IMR-90 (cell line): Measurements from ENCODE around the gene CDKL5. TPM values are rescaled to one million over a fixed set of nuclear protein-coding genes. Genes with fewer than 3 reads are reported as not detected.

Source experiments
- ATAC-seq: fragments of 200-7000 bp; cut with Tn5 transposase; 2 replicates; pipeline ENCODE4 v1.9.1; 2020; ENCODE audit warnings: low read depth, mild to moderate bottlenecking, moderate library complexity
- BruUV-seq: library from RNA; stranded (reverse); fragments of 400-500 nt; replicated peaks from 2 replicates; lab custom pipeline; 2021; lab: Mats Ljungman, UMichigan
- CTCF ChIA-PET: fragments of 300-600 bp; formaldehyde crosslinking; extraction: SDS; loops from one replicate; lab custom pipeline; 2021; ENCODE audit warnings: antibody characterized with exemption; lab: Yijun Ruan, JAX
- POLR2A ChIA-PET: fragments of 300-600 bp; sonication (Branson Sonifier 250); formaldehyde crosslinking; loops from one replicate; lab custom pipeline; 2022; ENCODE audit warnings: antibody characterized with exemption; ENCODE audit not compliant: unreplicated experiment; lab: Charles Lee
- DNase-seq: peaks from one replicate; pipeline ENCODE4 v3.0.0; 2013
- H2AFZ ChIP-seq: replicated peaks from 2 replicates; pipeline ENCODE3; 2013; ENCODE audit warnings: low read length, mild to moderate bottlenecking; ENCODE audit not compliant: poor library complexity
- H2AK5ac ChIP-seq: 2 replicates; pipeline ENCODE4 v1.6.1; 2013; ENCODE audit warnings: low read depth, low read length, inconsistent platforms
- H2AK9ac ChIP-seq: replicated peaks from 2 replicates; pipeline ENCODE3; 2013; ENCODE audit warnings: mild to moderate bottlenecking, low read depth, low read length, moderate library complexity; ENCODE audit not compliant: poor library complexity
- H2BK120ac ChIP-seq: 2 replicates; pipeline ENCODE4 v1.6.1; 2013; ENCODE audit warnings: low read depth, low read length, inconsistent platforms
- H2BK15ac ChIP-seq: 3 replicates; pipeline ENCODE4 v1.6.1; 2013; ENCODE audit warnings: low read depth, low read length, inconsistent platforms
- H2BK20ac ChIP-seq: 2 replicates; pipeline ENCODE4 v1.6.1; 2013; ENCODE audit warnings: low read depth, mild to moderate bottlenecking, inconsistent platforms, low read length, moderate library complexity
- H2BK5ac ChIP-seq: 2 replicates; pipeline ENCODE4 v1.6.1; 2013; ENCODE audit warnings: mild to moderate bottlenecking, low read depth, low read length, inconsistent platforms; ENCODE audit not compliant: poor library complexity, severe bottlenecking
- H3K14ac ChIP-seq: replicated peaks from 2 replicates; pipeline ENCODE4 v1.6.1; 2013; ENCODE audit warnings: low read depth, low read length, inconsistent platforms
- H3K18ac ChIP-seq: 2 replicates; pipeline ENCODE4 v1.6.1; 2013; ENCODE audit warnings: low read depth, low read length, control low read depth
- H3K23ac ChIP-seq: 2 replicates; pipeline ENCODE4 v1.6.1; 2013; ENCODE audit warnings: low read depth, low read length, inconsistent platforms
- H3K27ac ChIP-seq: 2 replicates; pipeline ENCODE4 v1.5.1; 2013; ENCODE audit warnings: mild to moderate bottlenecking, control low read depth, low read length; ENCODE audit not compliant: insufficient read depth
- H3K27me3 ChIP-seq: 2 replicates; pipeline ENCODE4 v1.6.1; 2013; ENCODE audit warnings: low read length; ENCODE audit not compliant: control insufficient read depth, insufficient read depth
- H3K36me3 ChIP-seq: 2 replicates; pipeline ENCODE4 v1.6.1; 2013; ENCODE audit warnings: low read length, mixed read lengths; ENCODE audit not compliant: control insufficient read depth, insufficient read depth
- H3K4ac ChIP-seq: 2 replicates; pipeline ENCODE4 v1.6.1; 2013; ENCODE audit warnings: low read depth, low read length, inconsistent platforms
- H3K4me1 ChIP-seq: 2 replicates; pipeline ENCODE4 v1.6.1; 2013; ENCODE audit warnings: low read length, mixed read lengths; ENCODE audit not compliant: control insufficient read depth, insufficient read depth
- H3K4me2 ChIP-seq: 2 replicates; pipeline ENCODE4 v1.6.1; 2013; ENCODE audit warnings: low read depth, mild to moderate bottlenecking, control low read depth, low read length, moderate library complexity
- H3K4me3 ChIP-seq: 2 replicates; pipeline ENCODE4 v1.5.1; 2013; ENCODE audit warnings: low read depth, mild to moderate bottlenecking, control low read depth, low read length, moderate library complexity; ENCODE audit not compliant: insufficient read depth
- H3K56ac ChIP-seq: 2 replicates; pipeline ENCODE4 v1.6.1; 2013; ENCODE audit warnings: low read length, inconsistent platforms; ENCODE audit not compliant: insufficient read depth; ENCODE audit errors: extremely low read depth
- H3K79me1 ChIP-seq, 2 experiments: 2 replicates each; pipeline ENCODE4 v1.6.1; 2013; ENCODE audit warnings: low read length in 2 of 2, inconsistent platforms in 1 of 2, low read depth in 1 of 2
- H3K9ac ChIP-seq: 2 replicates; pipeline ENCODE4 v1.6.1; 2013; ENCODE audit warnings: low read depth, low read length, control low read depth
- H3K9me1 ChIP-seq: 2 replicates; pipeline ENCODE4 v1.6.1; 2013; ENCODE audit warnings: low read length, inconsistent platforms; ENCODE audit not compliant: insufficient read depth
- H3K9me3 ChIP-seq: 2 replicates; pipeline ENCODE4 v1.6.1; 2013; ENCODE audit warnings: low read length; ENCODE audit not compliant: control insufficient read depth, insufficient read depth
- H4K20me1 ChIP-seq: 2 replicates; pipeline ENCODE4 v1.6.1; 2013; ENCODE audit warnings: low read length, inconsistent platforms; ENCODE audit not compliant: insufficient read depth
- H4K5ac ChIP-seq: 2 replicates; pipeline ENCODE4 v1.6.1; 2013; ENCODE audit warnings: mild to moderate bottlenecking, low read depth, low read length, control low read depth
- H4K8ac ChIP-seq, 2 experiments: 2 replicates each; pipeline ENCODE4 v1.6.1; 2013; ENCODE audit warnings: low read depth in 2 of 2, low read length in 2 of 2, control low read depth in 1 of 2, inconsistent platforms in 1 of 2
- H4K91ac ChIP-seq: 2 replicates; pipeline ENCODE4 v1.6.1; 2013; ENCODE audit warnings: low read depth, low read length, inconsistent platforms; ENCODE audit not compliant: insufficient read depth
- BHLHE40 ChIP-seq: fragments of 150-350 bp; IDR thresholded peaks from 2 replicates; pipeline ENCODE4 v1.6.1; 2016; ENCODE audit warnings: mild to moderate bottlenecking, low read depth, low read length
- CEBPB ChIP-seq: IDR thresholded peaks from 2 replicates; pipeline ENCODE4 v1.6.1; 2012; ENCODE audit warnings: low read depth, low read length, improper control_type of control experiment
- ELK1 ChIP-seq: fragments of 150-350 bp; IDR thresholded peaks from 2 replicates; pipeline ENCODE4 v1.6.1; 2016; ENCODE audit warnings: low read depth, mild to moderate bottlenecking, low read length, moderate library complexity, borderline replicate concordance
- FOS ChIP-seq: fragments of 150-350 bp; IDR thresholded peaks from 2 replicates; pipeline ENCODE4 v1.6.1; 2016; ENCODE audit warnings: low read depth, low read length
- MAFK ChIP-seq: IDR thresholded peaks from 2 replicates; pipeline ENCODE4 v1.6.1; 2012; ENCODE audit warnings: low read depth, low read length, improper control_type of control experiment
- MXI1 ChIP-seq: IDR thresholded peaks from 2 replicates; pipeline ENCODE4 v1.6.1; 2012; ENCODE audit warnings: low read depth, mild to moderate bottlenecking, low read length, moderate library complexity, borderline replicate concordance
- POLR2A ChIP-seq: IDR thresholded peaks from 2 replicates; pipeline ENCODE4 v1.6.1; 2012; ENCODE audit warnings: mild to moderate bottlenecking, low read depth, low read length
- RAD21 ChIP-seq: IDR thresholded peaks from 2 replicates; pipeline ENCODE4 v1.6.1; 2012; ENCODE audit warnings: low read length, improper control_type of control experiment
- RFX5 ChIP-seq: IDR thresholded peaks from 2 replicates; pipeline ENCODE4 v1.8.0; 2012; ENCODE audit warnings: low read depth, mild to moderate bottlenecking, low read length, moderate library complexity
- SMC3 ChIP-seq: fragments of 150-350 bp; IDR thresholded peaks from 2 replicates; pipeline ENCODE4 v1.6.1; 2016; ENCODE audit warnings: low read depth, mild to moderate bottlenecking, antibody characterized with exemption, low read length, moderate library complexity
- WGBS, 2 experiments: methylation state at CpG; one replicate each; pipeline versions ENCODE4 v1.1.5 to v1.1.7; 2013; ENCODE audit warnings: missing lambda C conversion rate in 2 of 2; ENCODE audit not compliant: insufficient read length in 1 of 2; ENCODE audit errors: extremely low coverage in 2 of 2; 5-methylcytosine and 5-hydroxymethylcytosine counted together
- dilution Hi-C: fragments of 300-500 bp; cut with HindIII; formaldehyde crosslinking; loops from one replicate; pipeline ENCODE4 v1.14.3; 2018; ENCODE audit warnings: low sequenced_read_pairs; ENCODE audit not compliant: unreplicated experiment
- in situ Hi-C: fragments of 300-500 bp; cut with MboI; formaldehyde crosslinking; loops from 3 replicates; pipeline ENCODE4 v1.14.3; 2019; ENCODE audit warnings: low sequenced_read_pairs, inconsistent platforms, mixed read lengths
- intact Hi-C: fragments of 100-400 bp; cut with micrococcal nuclease; formaldehyde crosslinking; loops from 2 replicates; pipeline ENCODE4 v1.10.0; 2022
- polyA plus RNA-seq, 3 experiments: library from polyadenylated mRNA; depleted of rRNA; stranded (reverse); fragments of >200 nt; gene quantifications; 2 replicates each; pipeline ENCODE4 v1.2.3, GENCODE V29; 2012; ENCODE audit warnings: low replicate concordance in 1 of 3
- total RNA-seq: library from RNA; depleted of rRNA; stranded (reverse); fragments of >200 nt; gene quantifications from 2 replicates; pipeline ENCODE4 v1.2.3, GENCODE V29; 2012
- TF ChIP-seq, protein P1 (sequence below): conservative IDR thresholded peaks from 2 replicates; pipeline ENCODE4 v1.5.1; 2012; ENCODE audit warnings: mild to moderate bottlenecking, low read depth, low read length, improper control_type of control experiment

The CDKL5 gene
- total and polyA plus RNA-seq, 2 of the 4 experiments (the other 2 are of a cell fraction), result 3.5 to 9.7 TPM

DNA sequence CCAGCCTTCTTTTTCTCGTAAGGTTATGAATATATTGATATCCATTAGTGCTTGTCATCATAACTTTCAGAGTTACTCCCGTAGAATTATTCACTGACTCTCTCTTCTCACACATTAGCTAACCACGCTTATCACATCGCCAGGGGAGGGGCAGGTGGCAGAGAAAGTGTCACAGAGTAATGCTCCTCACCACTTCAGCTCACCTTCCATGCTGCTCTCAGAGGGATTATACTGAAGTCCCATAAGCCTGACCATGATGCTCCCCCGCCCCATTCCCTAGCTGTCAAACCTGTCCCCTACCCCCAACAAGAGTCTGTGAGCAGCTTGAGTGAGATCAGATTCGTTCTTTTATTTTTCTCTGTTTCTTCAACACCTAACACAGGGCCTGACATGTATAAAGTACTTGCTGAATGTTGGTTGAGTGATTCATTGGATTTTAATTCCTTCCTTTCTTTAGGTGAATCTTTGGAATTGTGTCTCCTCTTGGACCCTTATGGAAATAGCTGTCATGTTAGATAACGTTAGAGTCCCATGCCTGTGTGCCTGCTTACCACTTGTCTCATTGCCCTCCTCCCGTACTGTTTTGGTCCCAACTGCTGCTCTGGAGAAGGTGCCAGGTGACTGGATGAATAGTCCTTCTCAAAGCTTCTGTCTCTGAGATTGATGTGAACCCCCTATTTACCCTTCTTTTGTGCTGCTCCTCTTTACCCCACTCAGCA, 191.4 kb downstream of the CDKL5 start:
- intact Hi-C loops, result loop anchor here (1.0 kb wide), 1 partner anchor 195 kb away; no protein-coding TSS in a partner anchor

More for the DNA sequence above, 191.4 kb downstream of the CDKL5 start:
- Histone ChIP-seq H2BK15ac (0 out of 3 replicates have a peak overlapping the region, but pooled peaks have one; percentile 49), H4K5ac (no peak overlapping the region), H3K4me2 (no peak overlapping the region), H4K91ac (no peak overlapping the region; the same call in 1 of the 2 replicates), H4K20me1 (no peaks in the 10 kb centered on the region), H3K23ac (no peak overlapping the region), H3K4me3 (no peak overlapping the region), H3K14ac (no peak overlapping the region), H2BK120ac (no peak overlapping the region), H3K4ac (peak overlapping the region; percentile 20; the same call in 1 of the 2 replicates), H3K4me1 (peaks cover 2% of the 10 kb centered on the region), H2AFZ (no peak overlapping the region), H3K36me3 (0 out of 2 replicates have a peak, but pooled peaks cover 2% of the 10 kb centered on the region), H3K56ac (no peak overlapping the region), H2AK9ac (no peak overlapping the region), H2AK5ac (peak overlapping the region; percentile 80), H3K79me1 (no peaks in the 10 kb centered on the region), H2BK5ac (no peak overlapping the region), H2BK20ac (no peak overlapping the region), H3K27ac (no peak overlapping the region), H3K9ac (no peak overlapping the region), H3K9me1 (no peaks in the 10 kb centered on the region), H3K27me3 (no peaks in the 10 kb centered on the region), H3K9me3 (no peaks in the 10 kb centered on the region), H4K8ac (no peak overlapping the region), H3K18ac (no peak overlapping the region)
- DNase-seq (no peak), ATAC-seq (no peak)
- CTCF ChIA-PET, result no interaction called here
- BruUV-seq, result no TSS peak
- dilution Hi-C loops, result no loop called here
- no peak for TF ChIP-seq FOS
- no peak for TF ChIP-seq POLR2A
- TF ChIP-seq, protein P1, sequence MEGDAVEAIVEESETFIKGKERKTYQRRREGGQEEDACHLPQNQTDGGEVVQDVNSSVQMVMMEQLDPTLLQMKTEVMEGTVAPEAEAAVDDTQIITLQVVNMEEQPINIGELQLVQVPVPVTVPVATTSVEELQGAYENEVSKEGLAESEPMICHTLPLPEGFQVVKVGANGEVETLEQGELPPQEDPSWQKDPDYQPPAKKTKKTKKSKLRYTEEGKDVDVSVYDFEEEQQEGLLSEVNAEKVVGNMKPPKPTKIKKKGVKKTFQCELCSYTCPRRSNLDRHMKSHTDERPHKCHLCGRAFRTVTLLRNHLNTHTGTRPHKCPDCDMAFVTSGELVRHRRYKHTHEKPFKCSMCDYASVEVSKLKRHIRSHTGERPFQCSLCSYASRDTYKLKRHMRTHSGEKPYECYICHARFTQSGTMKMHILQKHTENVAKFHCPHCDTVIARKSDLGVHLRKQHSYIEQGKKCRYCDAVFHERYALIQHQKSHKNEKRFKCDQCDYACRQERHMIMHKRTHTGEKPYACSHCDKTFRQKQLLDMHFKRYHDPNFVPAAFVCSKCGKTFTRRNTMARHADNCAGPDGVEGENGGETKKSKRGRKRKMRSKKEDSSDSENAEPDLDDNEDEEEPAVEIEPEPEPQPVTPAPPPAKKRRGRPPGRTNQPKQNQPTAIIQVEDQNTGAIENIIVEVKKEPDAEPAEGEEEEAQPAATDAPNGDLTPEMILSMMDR, result no peak
- no peak for TF ChIP-seq RFX5
- TF ChIP-seq BHLHE40, result no peak
- TF ChIP-seq CEBPB, result no peak
- TF ChIP-seq SMC3, result no peak
- no peak for TF ChIP-seq RAD21
- TF ChIP-seq MXI1, result no peak
- TF ChIP-seq MAFK, result no peak
- no peak for TF ChIP-seq ELK1
- POLR2A ChIA-PET, result no interaction called here
- WGBS, 2 experiments, result no CpG with 5 or more reads among the region's 8 CpGs
- in situ Hi-C loops, result no loop called here
